AG09319 (cell line): Measurements from ENCODE around the gene MEIKIN.

ENCODE experiments used
- DNase-seq: peaks from one replicate; pipeline ENCODE4 v3.0.0-alpha.2; 2010; ENCODE audit warnings: low read depth; ENCODE audit errors: extremely low read depth
- TF ChIP-seq, protein P1 (sequence below): IDR thresholded peaks from 2 replicates; pipeline ENCODE4 v1.5.1; 2011; ENCODE audit warnings: low read depth, mild to moderate bottlenecking, inconsistent platforms, low read length, moderate library complexity

MEIKIN gene

DNA sequence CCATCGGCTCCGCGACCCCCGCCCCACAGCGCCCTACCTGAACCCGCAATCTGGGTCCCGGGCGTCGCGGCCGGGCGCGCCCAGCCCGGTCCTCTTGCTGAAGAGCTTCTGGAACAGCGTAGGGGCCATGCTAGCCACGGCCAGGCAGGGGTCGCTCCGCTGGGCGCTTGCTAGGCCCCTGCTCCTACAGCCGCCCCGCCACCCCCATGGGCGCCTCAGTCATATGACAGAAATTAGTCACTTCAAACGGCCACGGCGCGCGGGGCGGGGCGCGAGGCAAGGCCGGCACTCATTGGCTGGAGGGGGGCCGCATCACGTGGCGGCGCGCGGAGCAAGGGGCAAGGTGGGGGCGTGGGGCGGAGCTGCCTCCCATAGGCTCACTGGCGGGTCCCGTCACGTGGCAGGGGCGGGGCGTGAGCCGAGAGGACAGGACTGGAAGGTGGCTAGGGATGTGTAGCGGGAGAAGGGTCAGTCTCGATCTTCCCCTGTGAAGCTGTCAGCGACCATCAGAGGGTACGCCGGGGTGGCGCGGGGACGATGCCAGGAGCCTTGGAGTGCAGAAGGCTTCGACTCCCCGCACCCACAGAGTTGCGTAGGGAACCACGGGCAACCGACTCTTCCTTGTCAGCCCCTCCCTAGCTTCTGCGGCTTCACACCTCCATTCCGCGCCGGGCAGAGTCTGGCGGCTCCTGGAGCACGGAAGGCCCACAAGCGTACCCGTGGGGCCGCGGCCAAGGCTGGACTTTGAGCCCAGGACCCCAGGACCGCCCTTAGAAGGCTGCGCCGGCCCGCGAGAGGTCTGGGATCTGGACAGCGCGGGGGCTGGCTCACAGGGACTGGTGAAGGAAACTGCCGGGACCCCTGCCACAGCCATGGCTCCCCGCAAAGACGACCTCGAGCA, 148.4 kb downstream of the MEIKIN start, which contains the start of gene FNIP1:
Gene FNIP1, minus strand, starts transcription at position 225 of the 901 bp plus-strand sequence. Its CDS starts 96 bp downstream, at position 129.
- TF ChIP-seq, protein P1, sequence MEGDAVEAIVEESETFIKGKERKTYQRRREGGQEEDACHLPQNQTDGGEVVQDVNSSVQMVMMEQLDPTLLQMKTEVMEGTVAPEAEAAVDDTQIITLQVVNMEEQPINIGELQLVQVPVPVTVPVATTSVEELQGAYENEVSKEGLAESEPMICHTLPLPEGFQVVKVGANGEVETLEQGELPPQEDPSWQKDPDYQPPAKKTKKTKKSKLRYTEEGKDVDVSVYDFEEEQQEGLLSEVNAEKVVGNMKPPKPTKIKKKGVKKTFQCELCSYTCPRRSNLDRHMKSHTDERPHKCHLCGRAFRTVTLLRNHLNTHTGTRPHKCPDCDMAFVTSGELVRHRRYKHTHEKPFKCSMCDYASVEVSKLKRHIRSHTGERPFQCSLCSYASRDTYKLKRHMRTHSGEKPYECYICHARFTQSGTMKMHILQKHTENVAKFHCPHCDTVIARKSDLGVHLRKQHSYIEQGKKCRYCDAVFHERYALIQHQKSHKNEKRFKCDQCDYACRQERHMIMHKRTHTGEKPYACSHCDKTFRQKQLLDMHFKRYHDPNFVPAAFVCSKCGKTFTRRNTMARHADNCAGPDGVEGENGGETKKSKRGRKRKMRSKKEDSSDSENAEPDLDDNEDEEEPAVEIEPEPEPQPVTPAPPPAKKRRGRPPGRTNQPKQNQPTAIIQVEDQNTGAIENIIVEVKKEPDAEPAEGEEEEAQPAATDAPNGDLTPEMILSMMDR, result no peak
- peak; percentile 90 for DNase-seq

DNA sequence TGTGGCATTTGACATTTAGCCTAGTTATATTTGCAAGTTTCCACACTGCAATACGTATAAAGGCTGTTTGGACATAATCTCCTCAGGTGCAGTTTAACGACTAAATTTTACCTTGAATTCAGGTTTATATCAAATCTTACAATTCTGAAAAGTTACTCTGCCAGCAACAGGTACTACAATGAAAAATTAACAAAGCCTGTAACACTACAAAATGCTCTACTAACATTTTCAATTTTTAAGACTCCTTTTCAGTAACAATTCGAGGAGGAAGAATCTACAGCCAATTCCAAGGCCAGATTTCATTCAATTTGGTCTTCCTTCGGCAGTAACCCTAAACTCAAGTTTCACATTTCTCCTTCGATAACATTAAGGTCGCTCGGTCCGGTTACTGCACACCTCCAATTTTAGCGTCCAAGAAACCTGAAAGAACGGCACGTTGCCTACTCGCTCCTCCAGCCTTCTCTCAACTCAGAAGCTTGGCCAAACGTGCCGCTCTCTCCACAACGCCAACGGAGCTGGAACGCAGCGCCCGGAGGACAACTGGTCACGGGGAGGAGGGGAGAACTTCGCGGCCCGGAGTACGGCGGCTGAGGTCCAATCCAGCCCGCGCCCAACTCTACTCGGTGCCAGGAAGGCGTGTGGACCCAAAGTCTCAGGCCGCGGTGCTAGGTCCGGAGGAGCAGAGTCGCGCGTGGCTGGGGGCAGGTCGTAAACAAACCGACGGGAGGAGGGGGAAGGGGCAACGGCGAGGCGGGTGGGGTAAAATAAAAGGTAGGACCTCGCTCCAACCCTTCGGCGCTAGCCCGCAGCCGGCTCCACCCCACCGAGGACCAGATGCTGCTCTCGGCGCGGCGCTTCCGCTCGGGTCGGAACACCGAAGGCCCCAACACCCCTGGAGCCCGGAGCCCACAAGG, 149.3 kb downstream of the MEIKIN start:
- TF ChIP-seq, protein P1, result no peak
- peak; percentile 20 for DNase-seq

DNA sequence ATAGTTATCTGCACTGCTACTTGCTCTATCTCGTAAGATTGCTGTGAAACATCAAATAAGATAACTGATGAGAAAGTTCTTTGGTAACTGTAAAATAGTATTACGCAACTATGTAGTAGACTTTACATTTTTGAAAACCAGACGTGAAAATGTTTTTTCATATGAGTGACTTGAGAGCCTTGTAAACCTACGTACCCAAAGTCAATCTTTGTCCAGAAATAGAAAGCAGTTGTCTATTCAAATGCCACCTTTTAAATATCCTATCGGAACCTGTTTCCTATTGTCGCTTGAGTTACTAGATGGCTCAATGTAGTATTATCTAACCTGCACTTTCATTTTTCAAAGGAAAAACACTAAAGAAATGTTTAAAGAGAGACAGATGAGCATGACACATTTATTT, 150.2 kb downstream of the MEIKIN start:
- DNase-seq, result no peak
- TF ChIP-seq, protein P1, result no peak

DNA sequence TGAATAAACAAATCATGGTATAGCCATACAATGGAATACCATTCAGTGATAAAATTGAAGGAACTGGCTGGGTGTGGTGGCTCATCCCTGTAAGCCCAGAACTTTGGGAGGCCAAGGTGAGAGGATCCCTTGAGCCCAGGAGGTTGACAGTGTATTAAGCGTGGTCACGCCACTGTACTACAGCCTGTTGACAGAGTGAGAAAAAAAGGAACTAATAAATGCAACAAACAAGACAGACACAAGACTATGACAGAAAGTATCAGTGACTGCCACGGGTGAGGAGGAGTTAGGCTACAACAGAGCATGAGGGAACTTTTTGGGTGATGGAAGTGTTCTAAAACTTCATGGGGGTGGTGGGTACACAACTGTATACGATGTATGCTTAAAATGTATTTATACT, 150.9 kb downstream of the MEIKIN start:
- no peak for DNase-seq
- TF ChIP-seq, protein P1, result no peak

DNA sequence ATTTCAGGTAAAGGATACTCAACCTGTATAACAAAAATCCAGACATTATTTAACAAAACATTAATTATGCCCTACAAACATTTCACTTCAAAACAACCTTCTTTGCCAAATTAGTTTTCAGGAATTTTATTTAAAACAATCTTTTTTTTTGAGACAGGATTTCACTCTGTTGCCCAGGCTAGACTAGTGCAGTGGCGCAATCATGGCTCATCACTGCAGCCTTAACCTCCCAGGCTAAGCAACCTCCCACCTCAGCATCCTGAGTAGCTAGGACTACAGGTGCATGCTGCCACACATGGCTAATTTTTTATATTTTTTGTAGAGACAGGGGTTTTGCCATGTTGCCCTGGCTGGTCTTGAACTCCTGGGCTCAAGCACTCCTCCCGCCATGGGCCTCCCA, 152.6 kb downstream of the MEIKIN start:
- TF ChIP-seq, protein P1, result no peak
- DNase-seq, result no peak

DNA sequence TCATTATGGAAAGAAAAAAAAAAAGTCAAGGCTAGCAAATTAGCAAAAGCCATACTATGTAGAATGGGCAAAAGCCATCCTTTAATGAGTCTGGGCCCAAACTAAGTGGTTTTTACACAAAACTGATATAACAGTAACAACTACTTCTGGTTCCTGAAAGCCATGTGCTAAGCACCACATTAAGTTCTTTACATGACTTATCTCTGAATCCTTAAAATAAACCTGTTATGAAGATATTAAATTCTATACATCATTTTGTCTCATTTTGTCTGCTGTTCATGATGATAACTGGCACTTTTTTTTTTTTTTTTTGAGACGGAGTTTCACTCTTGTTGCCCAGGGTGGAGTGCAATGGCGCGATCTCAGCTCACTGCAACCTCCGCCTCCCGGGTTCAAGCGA, 153.6 kb downstream of the MEIKIN start:
- TF ChIP-seq, protein P1, result no peak
- no peak for DNase-seq
